B cell (primary cell): Measurements from ENCODE around the gene FAM120A. TPM values are rescaled to one million over a fixed set of nuclear protein-coding genes. Genes with fewer than 3 reads are reported as not detected.
"Not testable (repeated sequence)": the region's sequence is repeated elsewhere in the genome, so short reads cannot be mapped to it uniquely, and the experiment has no call there.

Experiments
- ATAC-seq: fragments of 200-7000 bp; cut with Tn5 transposase; one replicate; pipeline ENCODE4 v1.10.0; 2021; ENCODE audit warnings: low read depth, mild to moderate bottlenecking, moderate number of reproducible peaks, moderate library complexity
- CTCF ChIA-PET: fragments of 350-600 bp; sonication (Branson Sonifier 250); formaldehyde crosslinking; loops from one replicate; lab custom pipeline; 2021; ENCODE audit warnings: antibody characterized with exemption, inconsistent platforms; lab: Charles Lee
- POLR2A ChIA-PET: fragments of 350-600 bp; sonication (Branson Sonifier 250); formaldehyde crosslinking; loops from one replicate; lab custom pipeline; 2021; ENCODE audit warnings: antibody characterized with exemption; lab: Charles Lee
- DNase-seq: peaks from one replicate; pipeline ENCODE4 v3.0.0; 2013
- H2AFZ ChIP-seq: 2 replicates; pipeline ENCODE4 v1.6.1; 2012; ENCODE audit warnings: mild to moderate bottlenecking, low read depth, low read length; ENCODE audit not compliant: insufficient read depth, poor library complexity, severe bottlenecking
- H3K27ac ChIP-seq, 2 donors: 1 replicate in 1 of 2; 2 replicates in 1 of 2; pipeline ENCODE4 v1.5.1; 2012 to 2013; ENCODE audit warnings: low read length in 2 of 2, mild to moderate bottlenecking in 2 of 2, moderate library complexity in 1 of 2
- H3K27me3 ChIP-seq, 4 experiments: fragments of 200-600 bp in 1 of 4; sonication (generic) in 1 of 4; replicated peaks in 1 of 4; 1 replicate in 2 of 4; 2 replicates in 2 of 4; pipeline versions ENCODE4 v1.6.1 to v1.7.0; 2013 to 2016; ENCODE audit warnings: low read length in 3 of 4, mild to moderate bottlenecking in 2 of 4, mixed read lengths in 1 of 4, moderate library complexity in 1 of 4; ENCODE audit not compliant: insufficient read depth in 4 of 4, control insufficient read depth in 3 of 4; ENCODE audit errors: control extremely low read depth in 1 of 4
- H3K36me3 ChIP-seq, 2 experiments: replicated peaks in 1 of 2; 1 replicate in 1 of 2; 2 replicates in 1 of 2; pipeline versions ENCODE4 v1.6.1 to v1.7.1; 2013; ENCODE audit warnings: low read length in 1 of 2; ENCODE audit not compliant: insufficient read depth in 2 of 2, control insufficient read depth in 1 of 2; ENCODE audit errors: control extremely low read depth in 1 of 2, extremely low read depth in 1 of 2
- H3K4me1 ChIP-seq, 2 donors: fragments of 200-600 bp in 1 of 2; sonication (generic) in 1 of 2; 1 replicate in 1 of 2; 2 replicates in 1 of 2; pipeline versions ENCODE4 v1.5.1 to v1.6.1; 2013 to 2017; ENCODE audit warnings: low read length in 2 of 2; ENCODE audit not compliant: control insufficient read depth in 2 of 2, insufficient read depth in 2 of 2
- H3K4me2 ChIP-seq: replicated peaks from 2 replicates; pipeline ENCODE3; 2012; ENCODE audit warnings: mild to moderate bottlenecking, low read depth, low read length; ENCODE audit not compliant: poor library complexity, severe bottlenecking
- H3K4me3 ChIP-seq, 5 experiments: fragments of 200-600 bp in 1 of 5; sonication (generic) in 1 of 5; 1 replicate in 3 of 5; 2 replicates in 2 of 5; pipeline versions ENCODE4 v1.5.1 to v1.7.0; 2011 to 2016; ENCODE audit warnings: low read length in 4 of 5, mild to moderate bottlenecking in 4 of 5, low read depth in 2 of 5, control low read depth in 1 of 5, moderate library complexity in 1 of 5; ENCODE audit not compliant: insufficient read depth in 1 of 5; ENCODE audit errors: control extremely low read depth in 1 of 5, extremely low read depth in 1 of 5
- H3K79me2 ChIP-seq: fragments of 200-600 bp; sonication (generic); one replicate; pipeline ENCODE4 v1.6.0; 2016; ENCODE audit warnings: low read length; ENCODE audit not compliant: control insufficient read depth, insufficient read depth
- H3K9ac ChIP-seq: fragments of 200-600 bp; sonication (generic); 2 replicates; pipeline ENCODE4 v1.6.1; 2017; ENCODE audit warnings: mild to moderate bottlenecking, low read length, moderate library complexity
- H3K9me3 ChIP-seq, 3 donors: one replicate each; pipeline versions ENCODE4 v1.6.1 to v1.7.1; 2013; ENCODE audit warnings: low read length in 2 of 3; ENCODE audit not compliant: control insufficient read depth in 2 of 3, insufficient read depth in 1 of 3; ENCODE audit errors: control extremely low read depth in 1 of 3
- H4K20me1 ChIP-seq: 2 replicates; pipeline ENCODE4 v1.6.0; 2012; ENCODE audit warnings: mild to moderate bottlenecking, low read length; ENCODE audit not compliant: insufficient read depth, control insufficient read depth, poor library complexity, severe bottlenecking
- H3K27ac Mint-ChIP-seq: one replicate; pipeline ENCODE4 v1.8.0; 2021; ENCODE audit warnings: mixed read lengths
- H3K27me3 Mint-ChIP-seq: one replicate; pipeline ENCODE4 v1.8.0; 2021; ENCODE audit warnings: mixed read lengths
- H3K4me1 Mint-ChIP-seq: one replicate; pipeline ENCODE4 v1.8.0; 2021; ENCODE audit warnings: mixed read lengths
- H3K4me3 Mint-ChIP-seq: one replicate; pipeline ENCODE4 v1.8.0; 2021; ENCODE audit warnings: mixed read lengths
- H3K9me3 Mint-ChIP-seq: one replicate; pipeline ENCODE4 v1.8.0; 2022; ENCODE audit warnings: mixed read lengths; ENCODE audit not compliant: insufficient read depth
- CTCF ChIP-seq: fragments of 200-600 bp; IDR thresholded peaks from one replicate; pipeline ENCODE4 v1.8.0; 2022; ENCODE audit warnings: antibody characterized with exemption, mild to moderate bottlenecking
- EZH2 ChIP-seq: IDR thresholded peaks from 2 replicates; pipeline ENCODE4 v1.6.1; 2012; ENCODE audit warnings: borderline replicate concordance, low read depth, mild to moderate bottlenecking, moderate library complexity, low read length; ENCODE audit not compliant: insufficient read depth, poor library complexity, severe bottlenecking
- WGBS: methylation state at CpG from one replicate; pipeline ENCODE4 v1.1.5; 2013; ENCODE audit warnings: missing lambda C conversion rate; ENCODE audit not compliant: insufficient coverage; 5-methylcytosine and 5-hydroxymethylcytosine counted together
- intact Hi-C: fragments of 100-400 bp; cut with micrococcal nuclease; formaldehyde crosslinking; loops from one replicate; pipeline ENCODE4 v1.10.0; 2022
- polyA plus RNA-seq: library from polyadenylated mRNA; depleted of rRNA; stranded (reverse); fragments of >200 nt; gene quantifications from 2 replicates; pipeline ENCODE4 v1.2.3, GENCODE V29; 2012
- total RNA-seq, 2 donors: library from RNA; stranded (reverse); fragments of 120-200 nt in 1 of 2; gene quantifications; 1 replicate in 1 of 2; 2 replicates in 1 of 2; pipeline versions ENCODE4 v1.2.3 to v1.2.4, GENCODE V29; 2013 to 2022

Gene FAM120A
- total and polyA plus RNA-seq, 2 donors (not counting 1 experiment from before 2014, with no cell fraction given): 48.4 to 105 TPM

- H3K4me2 ChIP-seq: no peak overlapping the region
- ATAC-seq: no peak
- no peaks in the 10 kb centered on the region for H3K79me2 ChIP-seq
- no peaks in the 10 kb centered on the region for H3K27me3 ChIP-seq
- H3K4me1 Mint-ChIP-seq: no peaks in the 10 kb centered on the region
- H3K9me3 ChIP-seq: no peaks in the 10 kb centered on the region
- H3K9me3 Mint-ChIP-seq: no peaks in the 10 kb centered on the region
- H2AFZ ChIP-seq: no peak overlapping the region
- WGBS: 100% methylated on average over 1 of the region's 2 CpGs
- no peaks in the 10 kb centered on the region for H4K20me1 ChIP-seq
- no peaks in the 10 kb centered on the region for H3K4me1 ChIP-seq
- H3K27ac ChIP-seq: no peak overlapping the region
- no peak for TF ChIP-seq CTCF
- TF ChIP-seq EZH2: no peak
- no peak overlapping the region for H3K4me3 ChIP-seq
- DNase-seq: no peak
- H3K27ac Mint-ChIP-seq: no peak overlapping the region
- intact Hi-C loops: no loop called here
- H3K27me3 Mint-ChIP-seq: no peaks in the 10 kb centered on the region
- CTCF ChIA-PET: no interaction called here
- no peak overlapping the region for H3K4me3 Mint-ChIP-seq
- peaks cover 0 to 4% of the 10 kb centered on the region in 2 experiments for H3K36me3 ChIP-seq
- H3K9ac ChIP-seq: no peak overlapping the region
- POLR2A ChIA-PET: no interaction called here
These were observed 13.5 kb upstream of the FAM120A start for GRCh38 chr9:93437996-93438395.

- H3K4me1 Mint-ChIP-seq, ATAC-seq, H2AFZ ChIP-seq, H3K27ac ChIP-seq, H3K27ac Mint-ChIP-seq, H3K4me2 ChIP-seq, H3K9me3 Mint-ChIP-seq, H3K9ac ChIP-seq, H3K79me2 ChIP-seq, H4K20me1 ChIP-seq, H3K4me3 Mint-ChIP-seq, H3K4me3 ChIP-seq, DNase-seq, intact Hi-C loops, H3K9me3 ChIP-seq, H3K27me3 Mint-ChIP-seq, H3K27me3 ChIP-seq, H3K4me1 ChIP-seq, POLR2A ChIA-PET, H3K36me3 ChIP-seq: not testable (repeated sequence)
- 100% methylated on average over 6 of the region's 6 CpGs for WGBS
- CTCF ChIA-PET: interaction anchor here (0.6 to 0.7 kb wide), 2 partner anchors 117 to 304 kb away, joined by 3 to 4 read pairs; no protein-coding TSS in a partner anchor
These were observed 12.2 kb upstream of the FAM120A start for GRCh38 chr9:93439301-93439700.
